GM18858 (cell line): Measurements from ENCODE around the gene GLIS1.

ENCODE experiments used
- ATAC-seq: cut with Tn5 transposase; IDR thresholded peaks from one replicate; pipeline ENCODE4 v1.9.1; 2021; ENCODE audit not compliant: unreplicated experiment

The GLIS1 gene

GRCh38 chr1:53517109-53517508 is 221.9 kb downstream of the GLIS1 start:
- ATAC-seq = no peak

- ATAC-seq = no peak
Observed at GRCh38 chr1:53516181-53516580, 222.8 kb downstream of the GLIS1 start.

GRCh38 chr1:53514436-53514835 is 224.5 kb downstream of the GLIS1 start:
- no peak for ATAC-seq

- ATAC-seq = no peak
Observed at GRCh38 chr1:53513846-53514245, 225.1 kb downstream of the GLIS1 start.

- no peak for ATAC-seq
Observed at GRCh38 chr1:53512807-53513755, 225.9 kb downstream of the GLIS1 start.

GRCh38 chr1:53511933-53512806 is 226.8 kb downstream of the GLIS1 start:
- no peak for ATAC-seq

GRCh38 chr1:53511323-53511932 is 227.5 kb downstream of the GLIS1 start:
- no peak for ATAC-seq

GRCh38 chr1:53510215-53510614 is 228.7 kb downstream of the GLIS1 start:
- ATAC-seq = no peak

- ATAC-seq = no peak
Observed at GRCh38 chr1:53509775-53510174, 229.2 kb downstream of the GLIS1 start.

- ATAC-seq = no peak
Observed at GRCh38 chr1:53508991-53509666, 229.8 kb downstream of the GLIS1 start.

GRCh38 chr1:53508056-53508990 is 230.6 kb downstream of the GLIS1 start:
- ATAC-seq = no peak

- no peak for ATAC-seq
Observed at GRCh38 chr1:53507116-53507820, 231.7 kb downstream of the GLIS1 start.

- no peak for ATAC-seq
Observed at GRCh38 chr1:53506355-53507050, 232.5 kb downstream of the GLIS1 start.

- no peak for ATAC-seq
Observed at GRCh38 chr1:53505891-53506290, 233.1 kb downstream of the GLIS1 start.

GRCh38 chr1:53505401-53505800 is 233.6 kb downstream of the GLIS1 start:
- ATAC-seq = no peak

GRCh38 chr1:53504901-53505300 is 234.1 kb downstream of the GLIS1 start:
- ATAC-seq = no peak

GRCh38 chr1:53503433-53504217 is 235.3 kb downstream of the GLIS1 start:
- ATAC-seq = no peak
